Prostate gland (tissue), 2 donors: ENCODE results near the gene TBC1D22B. TPM values are rescaled to one million over a fixed set of nuclear protein-coding genes. Genes with fewer than 3 reads are reported as not detected.
A peak's percentile ranks its signal among the peaks of the same experiment; 100 is the strongest.
"Not testable (repeated sequence)": the region's sequence is repeated elsewhere in the genome, so short reads cannot be mapped to it uniquely, and the experiment has no call there.

Experiments used
- DNase-seq: peaks from one replicate; pipeline ENCODE4 v3.0.0-alpha.2; 2019; ENCODE audit warnings: low spot score
- H3K27ac ChIP-seq, 2 donors: fragments of 200-600 bp; sonication (generic); 2 replicates each; pipeline ENCODE4 v1.5.1; 2017 to 2019
- H3K27me3 ChIP-seq: fragments of 200-600 bp; sonication (generic); replicated peaks from 2 replicates; pipeline ENCODE4 v1.5.1; 2019; ENCODE audit not compliant: insufficient read depth
- H3K36me3 ChIP-seq, 2 donors: fragments of 200-600 bp; sonication (generic); 1 replicate in 1 of 2; 2 replicates in 1 of 2; pipeline versions ENCODE4 v1.5.1 to v1.8.1; 2017 to 2019
- H3K4me1 ChIP-seq: fragments of 200-600 bp; sonication (generic); replicated peaks from 2 replicates; pipeline ENCODE4 v1.5.1; 2019
- H3K4me3 ChIP-seq, 2 donors: fragments of 200-600 bp; sonication (generic); 2 replicates each; pipeline ENCODE4 v1.5.1; 2017 to 2019
- H3K9me3 ChIP-seq: fragments of 200-600 bp; sonication (generic); 2 replicates; pipeline ENCODE4 v1.5.1; 2017
- CTCF ChIP-seq, 4 experiments: fragments of 200-600 bp in 2 of 4; fragments of 450-650 bp in 2 of 4; sonication (generic) in 2 of 4; IDR thresholded peaks; 1 replicate in 3 of 4; 2 replicates in 1 of 4; pipeline ENCODE4 v1.5.1; 2016 to 2019; ENCODE audit warnings: antibody characterized with exemption in 4 of 4, mild to moderate bottlenecking in 2 of 4, moderate library complexity in 2 of 4
- POLR2A ChIP-seq: fragments of 450-650 bp; IDR thresholded peaks from one replicate; pipeline ENCODE4 v1.6.1; 2016; ENCODE audit warnings: antibody characterized with exemption, mild to moderate bottlenecking
- POLR2AphosphoS5 ChIP-seq: sonication (generic); formaldehyde crosslinking; IDR thresholded peaks from one replicate; pipeline ENCODE4 v1.6.1; 2017; ENCODE audit warnings: antibody characterized with exemption
- WGBS: methylation state at CpG from one replicate; pipeline ENCODE4 v1.1.5; 2018; 5-methylcytosine and 5-hydroxymethylcytosine counted together
- intact Hi-C: fragments of 100-400 bp; cut with DNase I; formaldehyde crosslinking; loops from one replicate; pipeline ENCODE4 v1.14.2; 2022
- total RNA-seq, 2 donors: library from RNA; depleted of rRNA; stranded (reverse); fragments of >200 nt; gene quantifications; one replicate each; pipeline ENCODE4 v1.1.0, GENCODE V29; 2016

The TBC1D22B gene
- total RNA-seq, 2 donors from 2014 or later = 10.7 to 27.0 TPM

- H3K36me3 ChIP-seq = no peaks in the 10 kb centered on the region
- H3K27ac ChIP-seq = no peak overlapping the region
- DNase-seq = no peak
- no peak overlapping the region for H3K4me3 ChIP-seq
- no peak for TF ChIP-seq CTCF (IDR thresholded peaks at IDR 0.05)
- TF ChIP-seq POLR2AphosphoS5 = no peak
- TF ChIP-seq POLR2A = no peak
- 96% methylated on average over 7 of the region's 7 CpGs for WGBS
- no peaks in the 10 kb centered on the region for H3K9me3 ChIP-seq
- no peaks in the 10 kb centered on the region for H3K4me1 ChIP-seq
- no peaks in the 10 kb centered on the region for H3K27me3 ChIP-seq
- intact Hi-C loops = no loop called here
Observed at GRCh38 chr6:37304766-37305165, 47.2 kb downstream of the TBC1D22B start.

- intact Hi-C loops = no loop called here
- H3K4me1 ChIP-seq = no peaks in the 10 kb centered on the region
- no peaks in the 10 kb centered on the region for H3K9me3 ChIP-seq
- H3K36me3 ChIP-seq = no peaks in the 10 kb centered on the region
- no peak for DNase-seq
- 71% methylated on average over 4 of the region's 4 CpGs for WGBS
- TF ChIP-seq POLR2AphosphoS5 (no peak), POLR2A (no peak), CTCF (IDR thresholded peaks at IDR 0.05) (no peak)
- H3K4me3 ChIP-seq = no peak overlapping the region
- no peaks in the 10 kb centered on the region for H3K27me3 ChIP-seq
- H3K27ac ChIP-seq = no peak overlapping the region
Observed at GRCh38 chr6:37305841-37306425, 48.4 kb downstream of the TBC1D22B start.

GRCh38 chr6:37306624-37307222 is 49.2 kb downstream of the TBC1D22B start:
- Histone ChIP-seq H3K27ac (no peak overlapping the region), H3K36me3 (no peaks in the 10 kb centered on the region), H3K4me3 (no peak overlapping the region), H3K27me3 (no peaks in the 10 kb centered on the region), H3K4me1 (no peaks in the 10 kb centered on the region), H3K9me3 (no peaks in the 10 kb centered on the region)
- WGBS = 83% methylated on average over 4 of the region's 4 CpGs
- no peak for DNase-seq
- intact Hi-C loops = no loop called here
- TF ChIP-seq CTCF (IDR thresholded peaks at IDR 0.05) = no peak
- no peak for TF ChIP-seq POLR2AphosphoS5
- TF ChIP-seq POLR2A = no peak

GRCh38 chr6:37307484-37307883 is 49.9 kb downstream of the TBC1D22B start:
- H3K4me1 ChIP-seq, H3K36me3 ChIP-seq, intact Hi-C loops, DNase-seq, H3K27me3 ChIP-seq, H3K9me3 ChIP-seq, H3K4me3 ChIP-seq: not testable (repeated sequence)
- peak overlapping the region in 1 of 2 donors; percentile 18 for H3K27ac ChIP-seq
- 76% methylated on average over 10 of the region's 10 CpGs for WGBS

- Histone ChIP-seq H3K27me3 (no peaks in the 10 kb centered on the region), H3K4me3 (no peak overlapping the region), H3K27ac (peak overlapping the region in 1 of 2 donors; percentile 18), H3K36me3 (no peaks in the 10 kb centered on the region), H3K9me3 (no peaks in the 10 kb centered on the region), H3K4me1 (no peaks in the 10 kb centered on the region)
- WGBS = 12% methylated on average over 5 of the region's 5 CpGs
- intact Hi-C loops = no loop called here
- DNase-seq = peak; percentile 34
- TF ChIP-seq POLR2A (no peak), CTCF (IDR thresholded peaks at IDR 0.05) (no peak), POLR2AphosphoS5 (no peak)
Observed at GRCh38 chr6:37308069-37308815, 50.7 kb downstream of the TBC1D22B start.
